GM21367 (cell line): ENCODE measurements around the gene UBALD2.
"Not testable (repeated sequence)": the region's sequence is repeated elsewhere in the genome, so short reads cannot be mapped to it uniquely, and the experiment has no call there.

ENCODE experiments used
- ATAC-seq: cut with Tn5 transposase; IDR thresholded peaks from one replicate; pipeline ENCODE4 v1.9.1; 2021; ENCODE audit not compliant: unreplicated experiment

Gene UBALD2

GRCh38 chr17:76264755-76265623, at the start of gene UBALD2:
Gene UBALD2, plus strand, starts transcription at chr17:76265348. Its CDS starts 158 bp downstream, at chr17:76265506.
- ATAC-seq: peak; percentile 63

- ATAC-seq: no peak
These were observed 48.1 kb upstream of the UBALD2 start for GRCh38 chr17:76217081-76217480.

GRCh38 chr17:76219670-76220383, 45.3 kb upstream of the UBALD2 start:
- no peak for ATAC-seq

- ATAC-seq: no peak
These were observed 41.3 kb upstream of the UBALD2 start for GRCh38 chr17:76223802-76224201.

GRCh38 chr17:76225373-76226086, 39.6 kb upstream of the UBALD2 start:
- not testable (repeated sequence) for ATAC-seq

GRCh38 chr17:76226749-76227148, 38.4 kb upstream of the UBALD2 start:
- ATAC-seq: not testable (repeated sequence)

- ATAC-seq: no peak
These were observed 32.8 kb upstream of the UBALD2 start for GRCh38 chr17:76232342-76232741.

GRCh38 chr17:76233588-76234353, 31.4 kb upstream of the UBALD2 start:
- ATAC-seq: no peak

GRCh38 chr17:76234354-76234679, 30.8 kb upstream of the UBALD2 start:
- ATAC-seq: no peak

GRCh38 chr17:76235883-76236282, 29.3 kb upstream of the UBALD2 start:
- no peak for ATAC-seq

- no peak for ATAC-seq
These were observed 28.5 kb upstream of the UBALD2 start for GRCh38 chr17:76236603-76237002.

GRCh38 chr17:76237859-76238313, 27.3 kb upstream of the UBALD2 start:
- no peak for ATAC-seq

- no peak for ATAC-seq
These were observed 26.2 kb upstream of the UBALD2 start for GRCh38 chr17:76238847-76239537.

- ATAC-seq: no peak
These were observed 25.4 kb upstream of the UBALD2 start for GRCh38 chr17:76239538-76240274.

- ATAC-seq: no peak
These were observed 24.5 kb upstream of the UBALD2 start, which contains the start of gene RNF157 for GRCh38 chr17:76240461-76241203. Gene RNF157, minus strand, starts transcription at chr17:76240493. Its CDS starts 253 bp downstream, at chr17:76240240.

- no peak for ATAC-seq
These were observed 24.0 kb upstream of the UBALD2 start for GRCh38 chr17:76241204-76241538.

- no peak for ATAC-seq
These were observed 23.4 kb upstream of the UBALD2 start for GRCh38 chr17:76241691-76242255.
